Endothelial cell of umbilical vein (primary cell): ENCODE results near the gene DLX3. TPM values are rescaled to one million over a fixed set of nuclear protein-coding genes. Genes with fewer than 3 reads are reported as not detected.

Experiments
- BruUV-seq: library from RNA; stranded (reverse); fragments of 400-500 nt; replicated peaks from 2 replicates; lab custom pipeline; 2021; lab: Mats Ljungman, UMichigan
- CTCF ChIA-PET: fragments of 300-600, 350-600 bp; sonication (Branson Sonifier 250); formaldehyde crosslinking; loops from one replicate; lab custom pipeline; 2021; ENCODE audit warnings: antibody characterized with exemption, inconsistent platforms; lab: Charles Lee
- POLR2A ChIA-PET: fragments of 300-600, 350-600 bp; sonication (Branson Sonifier 250); formaldehyde crosslinking; loops from one replicate; lab custom pipeline; 2021; ENCODE audit warnings: antibody characterized with exemption, inconsistent platforms; lab: Charles Lee
- DNase-seq: peaks from one replicate; pipeline ENCODE4 v3.0.0-alpha.2; 2011; ENCODE audit warnings: low read depth, low spot score
- FAIRE-seq: peaks from 2 replicates; lab custom pipeline; 2011; peaks lifted over from hg19 to GRCh38; lab: Jason Lieb, UNC
- H2AFZ ChIP-seq: 2 replicates; pipeline ENCODE4 v1.6.0; 2012; ENCODE audit warnings: low read depth, low read length, control low read depth, inconsistent platforms
- H3K27ac ChIP-seq: 2 replicates; pipeline ENCODE4 v1.5.1; 2011; ENCODE audit warnings: low read depth, mild to moderate bottlenecking, control low read depth, low read length, moderate library complexity; ENCODE audit not compliant: insufficient read depth
- H3K27me3 ChIP-seq, 2 experiments: 2 replicates each; pipeline versions ENCODE4 v1.6.0 to v1.6.1; 2011; ENCODE audit warnings: low read length in 2 of 2, mixed read lengths in 1 of 2; ENCODE audit not compliant: control insufficient read depth in 2 of 2, insufficient read depth in 2 of 2
- H3K36me3 ChIP-seq, 2 experiments: 2 replicates in 1 of 2; 3 replicates in 1 of 2; pipeline ENCODE4 v1.5.1; 2011; ENCODE audit warnings: low read length in 2 of 2, mild to moderate bottlenecking in 1 of 2, moderate library complexity in 1 of 2; ENCODE audit not compliant: control insufficient read depth in 2 of 2, insufficient read depth in 2 of 2; ENCODE audit errors: extremely low read depth in 1 of 2
- H3K4me1 ChIP-seq: 3 replicates; pipeline ENCODE4 v1.5.1; 2011; ENCODE audit warnings: mild to moderate bottlenecking, low read length; ENCODE audit not compliant: control insufficient read depth, insufficient read depth; ENCODE audit errors: extremely low read depth
- H3K4me2 ChIP-seq: 2 replicates; pipeline ENCODE4 v1.6.1; 2011; ENCODE audit warnings: low read length, control low read depth, mixed read lengths; ENCODE audit not compliant: insufficient read depth
- H3K4me3 ChIP-seq, 3 experiments: fragments of 200-600 bp in 1 of 3; sonication (generic), shearing (Covaris generic) in 1 of 3; replicated peaks in 1 of 3; 2 replicates each; pipeline ENCODE4 v1.5.1; 2011 to 2016; ENCODE audit warnings: control low read depth in 3 of 3, low read length in 3 of 3, mild to moderate bottlenecking in 2 of 3, inconsistent platforms in 1 of 3, low read depth in 1 of 3, moderate library complexity in 1 of 3; ENCODE audit not compliant: insufficient read depth in 1 of 3
- H3K79me2 ChIP-seq: 2 replicates; pipeline ENCODE4 v1.6.0; 2012; ENCODE audit warnings: low read length, inconsistent platforms; ENCODE audit not compliant: control insufficient read depth, insufficient read depth
- H3K9ac ChIP-seq: replicated peaks from 2 replicates; pipeline ENCODE3; 2011; ENCODE audit warnings: low read length, control low read depth; ENCODE audit not compliant: insufficient read depth; ENCODE audit errors: extremely low read depth
- H3K9me1 ChIP-seq: replicated peaks from 3 replicates; pipeline ENCODE4 v1.6.0; 2011; ENCODE audit warnings: mild to moderate bottlenecking, low read length; ENCODE audit not compliant: control insufficient read depth, insufficient read depth; ENCODE audit errors: extremely low read depth
- H3K9me3 ChIP-seq: replicated peaks from 2 replicates; pipeline ENCODE4 v1.5.1; 2012; ENCODE audit warnings: low read length, inconsistent platforms; ENCODE audit not compliant: control insufficient read depth, insufficient read depth
- H4K20me1 ChIP-seq: replicated peaks from 2 replicates; pipeline ENCODE3; 2011; ENCODE audit warnings: mild to moderate bottlenecking, low read length; ENCODE audit not compliant: control insufficient read depth, insufficient read depth; ENCODE audit errors: extremely low read depth
- CTCF ChIP-seq, 2 donors: IDR thresholded peaks; 1 replicate in 1 of 2; 2 replicates in 1 of 2; pipeline ENCODE4 v1.5.1; 2011; ENCODE audit warnings: low read length in 2 of 2, mild to moderate bottlenecking in 2 of 2, moderate library complexity in 2 of 2, control low read depth in 1 of 2, inconsistent platforms in 1 of 2, low read depth in 1 of 2; ENCODE audit not compliant: insufficient read depth in 1 of 2; ENCODE audit errors: extremely low read depth in 1 of 2
- EZH2 ChIP-seq: IDR thresholded peaks from 2 replicates; pipeline ENCODE4 v1.6.1; 2012; ENCODE audit warnings: borderline replicate concordance, low read depth, mild to moderate bottlenecking, moderate library complexity, low read length, inconsistent platforms; ENCODE audit not compliant: severe bottlenecking
- FOS ChIP-seq: IDR thresholded peaks from 2 replicates; pipeline ENCODE4 v1.6.1; 2011; ENCODE audit warnings: mild to moderate bottlenecking, low read length, moderate library complexity, borderline replicate concordance; ENCODE audit not compliant: insufficient read depth
- MAX ChIP-seq: IDR thresholded peaks from 2 replicates; pipeline ENCODE4 v1.6.1; 2011; ENCODE audit not compliant: insufficient read depth, insufficient read length
- MYC ChIP-seq: IDR thresholded peaks from one replicate; pipeline ENCODE4 v1.6.1; 2011; ENCODE audit warnings: mild to moderate bottlenecking, low read depth, low read length
- POLR2A ChIP-seq: IDR thresholded peaks from 2 replicates; pipeline ENCODE4 v1.6.1; 2012; ENCODE audit warnings: low read depth, mild to moderate bottlenecking, control low read depth, low read length
- POLR2AphosphoS5 ChIP-seq: IDR thresholded peaks from 2 replicates; pipeline ENCODE4 v1.6.1; 2012; ENCODE audit warnings: low read depth, mild to moderate bottlenecking, control low read depth, low read length, moderate library complexity; ENCODE audit not compliant: insufficient read depth
- dilution Hi-C: fragments of 300-500 bp; cut with MboI; formaldehyde crosslinking; loops from one replicate; pipeline ENCODE4 v1.15.0; 2019; ENCODE audit warnings: low sequenced_read_pairs; ENCODE audit not compliant: extremely low pct_ligation_motif_present
- intact Hi-C: fragments of 100-400 bp; cut with micrococcal nuclease; formaldehyde crosslinking; loops from one replicate; pipeline ENCODE4 v1.10.0; 2022
- polyA plus RNA-seq, 4 experiments: library from polyadenylated mRNA; depleted of rRNA in 3 of 4; stranded (reverse) in 3 of 4; unstranded in 1 of 4; fragments of >200 nt; gene quantifications; 2 replicates each; pipeline versions ENCODE4 v1.2.1 to v1.2.3, GENCODE V29; 2011 to 2012; ENCODE audit warnings: missing spikeins in 1 of 4
- total RNA-seq: library from RNA; stranded (reverse); gene quantifications from 2 replicates; pipeline ENCODE4 v1.2.3, GENCODE V29; 2021

Gene DLX3
- total and polyA plus RNA-seq, 2 donors (not counting 3 experiments of a cell fraction or from before 2014, with no cell fraction given): not detected

GRCh38 chr17:49984776-49985175, 10.2 kb downstream of the DLX3 start:
- dilution Hi-C loops: no loop called here
- Histone ChIP-seq H3K27ac (no peak overlapping the region), H3K36me3 (no peaks in the 10 kb centered on the region), H2AFZ (no peak overlapping the region), H3K4me3 (no peak overlapping the region), H3K9me3 (no peaks in the 10 kb centered on the region), H3K4me2 (no peak overlapping the region), H4K20me1 (no peaks in the 10 kb centered on the region), H3K9ac (no peak overlapping the region), H3K79me2 (no peaks in the 10 kb centered on the region), H3K9me1 (no peaks in the 10 kb centered on the region), H3K27me3 (peaks cover 10 to 39% of the 10 kb centered on the region in 2 experiments), H3K4me1 (no peaks in the 10 kb centered on the region)
- intact Hi-C loops: no loop called here
- ChIA-PET POLR2A (no interaction called here), CTCF (interaction anchor here (1.1 to 7.5 kb wide), 6 partner anchors 9 to 428 kb away, joined by 4 to 63 read pairs (median 6); partner anchors contain the start of gene DLX3)
- TF ChIP-seq CTCF (IDR thresholded peaks at IDR 0.05; ENCODE audit: extremely low read depth in 1 of 2, insufficient read depth in 1 of 2, low read depth in 1 of 2, low read length in 2 of 2) (no peak), POLR2AphosphoS5 (no peak), MAX (no peak)
- no peak for DNase-seq
- no peak for FAIRE-seq
- BruUV-seq: no TSS peak

GRCh38 chr17:49984283-49984682, 10.7 kb downstream of the DLX3 start:
- Histone ChIP-seq H3K4me2 (no peak overlapping the region), H4K20me1 (no peaks in the 10 kb centered on the region), H3K4me3 (no peak overlapping the region), H3K9me1 (no peaks in the 10 kb centered on the region), H3K36me3 (no peaks in the 10 kb centered on the region), H3K79me2 (no peaks in the 10 kb centered on the region), H3K4me1 (no peaks in the 10 kb centered on the region), H3K9me3 (no peaks in the 10 kb centered on the region), H3K27me3 (peaks cover 11 to 38% of the 10 kb centered on the region in 2 experiments), H3K9ac (no peak overlapping the region), H3K27ac (no peak overlapping the region), H2AFZ (no peak overlapping the region)
- intact Hi-C loops: no loop called here
- dilution Hi-C loops: no loop called here
- TF ChIP-seq POLR2A (no peak), CTCF (IDR thresholded peaks at IDR 0.05; ENCODE audit: extremely low read depth in 1 of 2, insufficient read depth in 1 of 2, low read depth in 1 of 2, low read length in 2 of 2) (no peak), POLR2AphosphoS5 (no peak), FOS (no peak), MYC (no peak), EZH2 (no peak)
- FAIRE-seq: no peak
- no peak for DNase-seq
- BruUV-seq: no TSS peak
- ChIA-PET CTCF (interaction anchor here (0.8 to 7.5 kb wide), 7 partner anchors 9 to 427 kb away, joined by 3 to 63 read pairs (median 6); partner anchors contain the start of gene DLX3), POLR2A (no interaction called here)
